H1 (cell line): Measurements from ENCODE around the gene SNTN. TPM values are rescaled to one million over a fixed set of nuclear protein-coding genes. Genes with fewer than 3 reads are reported as not detected.

Experiments used
- CTCF ChIA-PET: fragments of 300-600 bp; sonication (Branson Sonifier 250); formaldehyde crosslinking; loops from one replicate; lab custom pipeline; 2021; ENCODE audit not compliant: partially characterized antibody; lab: Charles Lee
- POLR2A ChIA-PET: fragments of 300-600 bp; sonication (Branson Sonifier 250); formaldehyde crosslinking; loops from one replicate; lab custom pipeline; 2021; ENCODE audit warnings: inconsistent platforms; ENCODE audit not compliant: partially characterized antibody; lab: Charles Lee
- DNase-seq, 2 experiments: peaks; one replicate each; pipeline versions ENCODE4 v3.0.0 to v3.0.0-alpha.2; 2010 to 2022; ENCODE audit warnings: low spot score in 2 of 2, low read depth in 1 of 2, mixed read lengths in 1 of 2
- FAIRE-seq: peaks from 2 replicates; lab custom pipeline; 2011; peaks lifted over from hg19 to GRCh38; lab: Jason Lieb, UNC
- H2AFZ ChIP-seq: 2 replicates; pipeline ENCODE4 v1.8.1; 2012; ENCODE audit warnings: low read length, inconsistent platforms
- H2AK5ac ChIP-seq: 2 replicates; pipeline ENCODE4 v1.6.1; 2013; ENCODE audit warnings: low read depth, low read length
- H2BK120ac ChIP-seq: replicated peaks from 2 replicates; pipeline ENCODE3; 2013; ENCODE audit warnings: low read depth, low read length, inconsistent platforms
- H2BK12ac ChIP-seq: 2 replicates; pipeline ENCODE4 v1.6.1; 2013; ENCODE audit warnings: low read depth, low read length
- H2BK15ac ChIP-seq: 2 replicates; pipeline ENCODE4 v1.6.1; 2013; ENCODE audit warnings: low read length
- H2BK20ac ChIP-seq: 2 replicates; pipeline ENCODE4 v1.6.1; 2013; ENCODE audit warnings: low read length
- H2BK5ac ChIP-seq: 2 replicates; pipeline ENCODE4 v1.6.1; 2013; ENCODE audit warnings: low read depth, low read length
- H3K14ac ChIP-seq: 2 replicates; pipeline ENCODE4 v1.6.1; 2013; ENCODE audit warnings: inconsistent platforms; ENCODE audit not compliant: insufficient read length
- H3K18ac ChIP-seq: 2 replicates; pipeline ENCODE4 v1.6.1; 2013; ENCODE audit warnings: low read length; ENCODE audit errors: extremely low read depth
- H3K23ac ChIP-seq: 2 replicates; pipeline ENCODE4 v1.6.1; 2013; ENCODE audit warnings: inconsistent platforms; ENCODE audit not compliant: insufficient read length
- H3K23me2 ChIP-seq: 2 replicates; pipeline ENCODE4 v1.6.1; 2013; ENCODE audit warnings: low read depth, low read length
- H3K27ac ChIP-seq: 2 replicates; pipeline ENCODE4 v1.6.1; 2011; ENCODE audit warnings: low read depth, low read length, inconsistent platforms
- H3K27me3 ChIP-seq, 4 experiments: replicated peaks in 1 of 4; 1 replicate in 1 of 4; 2 replicates in 3 of 4; pipeline versions ENCODE4 v1.6.1 to v1.8.1; 2011 to 2013; ENCODE audit warnings: low read length in 3 of 4, mild to moderate bottlenecking in 3 of 4, inconsistent platforms in 2 of 4, mixed read lengths in 2 of 4, moderate library complexity in 1 of 4; ENCODE audit not compliant: control insufficient read depth in 3 of 4, insufficient read depth in 3 of 4; ENCODE audit errors: extremely low read depth in 1 of 4
- H3K36me3 ChIP-seq, 4 experiments: 2 replicates each; pipeline versions ENCODE4 v1.6.1 to v1.8.1; 2011 to 2013; ENCODE audit warnings: mild to moderate bottlenecking in 4 of 4, low read length in 3 of 4, moderate library complexity in 2 of 4, control low read depth in 1 of 4, inconsistent platforms in 1 of 4; ENCODE audit not compliant: insufficient read depth in 4 of 4, control insufficient read depth in 2 of 4
- H3K4ac ChIP-seq: replicated peaks from 2 replicates; pipeline ENCODE3; 2013; ENCODE audit warnings: low read length, low read depth, mixed read lengths, inconsistent platforms; ENCODE audit not compliant: insufficient read length
- H3K4me1 ChIP-seq, 4 experiments: replicated peaks in 1 of 4; 1 replicate in 1 of 4; 2 replicates in 3 of 4; pipeline versions ENCODE4 v1.6.1 to v1.8.1; 2011 to 2013; ENCODE audit warnings: low read length in 3 of 4, inconsistent platforms in 2 of 4, mixed read lengths in 1 of 4; ENCODE audit not compliant: insufficient read depth in 4 of 4, control insufficient read depth in 3 of 4
- H3K4me2 ChIP-seq, 2 experiments: 2 replicates each; pipeline versions ENCODE4 v1.6.1 to v1.8.1; 2011 to 2013; ENCODE audit warnings: low read depth in 2 of 2, low read length in 2 of 2, control low read depth in 1 of 2, inconsistent platforms in 1 of 2, mild to moderate bottlenecking in 1 of 2; ENCODE audit not compliant: insufficient read depth in 1 of 2
- H3K4me3 ChIP-seq, 4 experiments: fragments of 200-600, 300-600 bp in 1 of 4; sonication (generic), shearing (Covaris generic), sonication (Bioruptor Twin) in 1 of 4; 2 replicates each; pipeline versions ENCODE4 v1.5.1 to v1.8.1; 2011 to 2016; ENCODE audit warnings: low read length in 4 of 4, low read depth in 3 of 4, control low read depth in 2 of 4, inconsistent platforms in 2 of 4, mild to moderate bottlenecking in 2 of 4, mixed read lengths in 1 of 4, moderate library complexity in 1 of 4; ENCODE audit not compliant: insufficient read depth in 2 of 4; ENCODE audit errors: extremely low read depth in 1 of 4
- H3K56ac ChIP-seq: replicated peaks from 2 replicates; pipeline ENCODE3; 2013; ENCODE audit warnings: low read depth, mild to moderate bottlenecking, mixed read lengths, low read length, inconsistent platforms; ENCODE audit not compliant: insufficient read length
- H3K79me1 ChIP-seq: 2 replicates; pipeline ENCODE4 v1.6.1; 2013; ENCODE audit warnings: low read depth, low read length, control low read depth
- H3K79me2 ChIP-seq, 2 experiments: 2 replicates each; pipeline versions ENCODE4 v1.6.1 to v1.8.1; 2012 to 2013; ENCODE audit warnings: low read length in 2 of 2, mild to moderate bottlenecking in 2 of 2, inconsistent platforms in 1 of 2; ENCODE audit not compliant: insufficient read depth in 2 of 2, control insufficient read depth in 1 of 2
- H3K9ac ChIP-seq, 4 experiments: replicated peaks in 1 of 4; 1 replicate in 1 of 4; 2 replicates in 3 of 4; pipeline versions ENCODE4 v1.6.1 to v1.8.1; 2011 to 2013; ENCODE audit warnings: low read depth in 3 of 4, low read length in 3 of 4, control low read depth in 2 of 4, mild to moderate bottlenecking in 2 of 4, moderate library complexity in 2 of 4, inconsistent platforms in 1 of 4; ENCODE audit errors: extremely low read depth in 1 of 4
- H3K9me3 ChIP-seq, 2 experiments: 2 replicates each; pipeline versions ENCODE4 v1.6.1 to v1.8.1; 2012 to 2013; ENCODE audit warnings: mild to moderate bottlenecking in 2 of 2, moderate library complexity in 2 of 2, control low read depth in 1 of 2, inconsistent platforms in 1 of 2, low read depth in 1 of 2, low read length in 1 of 2, mixed read lengths in 1 of 2; ENCODE audit not compliant: insufficient read depth in 2 of 2
- H4K20me1 ChIP-seq, 2 experiments: replicated peaks in 1 of 2; 2 replicates each; pipeline versions ENCODE3 to v1.8.1; 2011 to 2013; ENCODE audit warnings: inconsistent platforms in 2 of 2, low read length in 2 of 2, mild to moderate bottlenecking in 1 of 2; ENCODE audit not compliant: insufficient read depth in 2 of 2, control insufficient read depth in 1 of 2
- H4K5ac ChIP-seq: 2 replicates; pipeline ENCODE4 v1.6.1; 2013; ENCODE audit warnings: low read length, low read depth, mixed read lengths, inconsistent platforms; ENCODE audit not compliant: insufficient read length
- H4K8ac ChIP-seq: 2 replicates; pipeline ENCODE4 v1.8.0; 2013; ENCODE audit warnings: mild to moderate bottlenecking, moderate library complexity, low read length, inconsistent platforms; ENCODE audit not compliant: insufficient read depth; ENCODE audit errors: extremely low read depth
- H4K91ac ChIP-seq: replicated peaks from 2 replicates; pipeline ENCODE3; 2013; ENCODE audit warnings: low read length, mixed read lengths, inconsistent platforms; ENCODE audit not compliant: insufficient read length
- WGBS, 2 experiments: shearing (Covaris generic) in 1 of 2; methylation state at CpG; one replicate each; pipeline versions ENCODE4 v1.1.6 to v1.1.7; 2013 to 2015; ENCODE audit warnings: low lambda C conversion rate in 2 of 2, mixed read lengths in 2 of 2, inconsistent platforms in 1 of 2, low coverage in 1 of 2, missing lambda C conversion rate in 1 of 2; ENCODE audit not compliant: insufficient replicate concordance in 2 of 2, insufficient coverage in 1 of 2, insufficient read length in 1 of 2; ENCODE audit errors: extremely low coverage in 1 of 2, missing lambda C conversion rate in 1 of 2; 5-methylcytosine and 5-hydroxymethylcytosine counted together
- polyA plus RNA-seq, 7 experiments: library from polyadenylated mRNA; depleted of rRNA in 3 of 7; stranded (reverse) in 5 of 7; unstranded in 2 of 7; fragments of >200 nt in 5 of 7; fragments of 200-250 nt in 2 of 7; gene quantifications; 1 replicate in 5 of 7; 2 replicates in 1 of 7; 4 replicates in 1 of 7; pipeline versions ENCODE4 v1.2.1 to v1.2.3, GENCODE V29; 2011 to 2013; ENCODE audit warnings: missing spikeins in 2 of 7, mixed read lengths in 2 of 7
- total RNA-seq: library from RNA; stranded (reverse); fragmentation: NEBNext Ultra II Directional; extraction: Animal tissue kit (Norgen Biotek cat#: 25700); gene quantifications from 2 replicates; pipeline ENCODE4 v1.2.1, GENCODE V29; 2021
- TF ChIP-seq, protein P1 (sequence below): fragments of 300-600 bp; sonication (generic); IDR thresholded peaks from 2 replicates; pipeline ENCODE4 v1.7.1; 2012; ENCODE audit warnings: low read length, moderate library complexity, mild to moderate bottlenecking, inconsistent platforms; ENCODE audit not compliant: insufficient replicate concordance

Gene SNTN
- total and polyA plus RNA-seq, 2 of the 8 experiments (the other 6 are each of a cell fraction or from before 2014, with no cell fraction given): not detected

DNA sequence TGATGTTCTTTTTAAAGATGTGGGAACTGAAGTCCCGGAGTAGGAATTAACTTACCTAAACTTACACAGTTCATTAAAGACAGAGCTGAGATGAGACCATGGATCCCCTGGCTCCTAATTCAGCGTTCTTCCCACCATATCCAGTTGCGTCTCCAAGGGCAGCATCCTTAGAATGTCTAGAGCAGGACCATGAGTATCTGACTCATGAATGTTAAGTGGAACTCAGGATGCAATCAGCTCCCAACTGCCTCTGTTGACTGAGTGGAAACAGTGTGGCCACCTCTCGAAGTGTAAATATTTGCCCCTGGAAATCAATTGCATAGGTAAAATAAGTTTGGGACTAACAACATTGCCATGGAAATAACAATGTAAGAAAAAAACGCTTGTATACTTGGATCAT, 2.5 kb downstream of the SNTN start:
- H3K23ac ChIP-seq: no peak overlapping the region
- H4K8ac ChIP-seq: no peak overlapping the region
- H2BK12ac ChIP-seq: no peak overlapping the region
- H3K4me1 ChIP-seq: no peaks in the 10 kb centered on the region
- H3K23me2 ChIP-seq: no peaks in the 10 kb centered on the region; the same call in 1 of the 2 replicates
- no peak overlapping the region for H3K4me3 ChIP-seq
- FAIRE-seq: no peak
- H3K9me3 ChIP-seq: no peaks in the 10 kb centered on the region
- H2BK15ac ChIP-seq: no peak overlapping the region
- 93% methylated on average over 5 of the region's 5 CpGs; no CpG with 5 or more reads in 1 of the 2 experiments for WGBS, 2 experiments
- no peak overlapping the region for H2BK120ac ChIP-seq
- H3K14ac ChIP-seq: no peak overlapping the region
- H4K5ac ChIP-seq: no peak overlapping the region
- H4K91ac ChIP-seq: no peak overlapping the region
- no peak overlapping the region for H2AFZ ChIP-seq
- CTCF ChIA-PET: no interaction called here
- no peak overlapping the region for H3K56ac ChIP-seq
- no peaks in the 10 kb centered on the region for H3K36me3 ChIP-seq
- H2BK20ac ChIP-seq: no peak overlapping the region
- no peak overlapping the region for H3K4me2 ChIP-seq
- H3K79me1 ChIP-seq: no peaks in the 10 kb centered on the region
- POLR2A ChIA-PET: no interaction called here
- H3K4ac ChIP-seq: no peak overlapping the region
- no peaks in the 10 kb centered on the region for H4K20me1 ChIP-seq
- no peak overlapping the region for H3K9ac ChIP-seq
- no peak overlapping the region for H3K27ac ChIP-seq
- no peak overlapping the region for H2AK5ac ChIP-seq
- H2BK5ac ChIP-seq: no peak overlapping the region
- H3K18ac ChIP-seq: no peak overlapping the region
- no peak for DNase-seq
- no peaks in the 10 kb centered on the region for H3K27me3 ChIP-seq
- H3K79me2 ChIP-seq: no peaks in the 10 kb centered on the region
- TF ChIP-seq, protein P1, sequence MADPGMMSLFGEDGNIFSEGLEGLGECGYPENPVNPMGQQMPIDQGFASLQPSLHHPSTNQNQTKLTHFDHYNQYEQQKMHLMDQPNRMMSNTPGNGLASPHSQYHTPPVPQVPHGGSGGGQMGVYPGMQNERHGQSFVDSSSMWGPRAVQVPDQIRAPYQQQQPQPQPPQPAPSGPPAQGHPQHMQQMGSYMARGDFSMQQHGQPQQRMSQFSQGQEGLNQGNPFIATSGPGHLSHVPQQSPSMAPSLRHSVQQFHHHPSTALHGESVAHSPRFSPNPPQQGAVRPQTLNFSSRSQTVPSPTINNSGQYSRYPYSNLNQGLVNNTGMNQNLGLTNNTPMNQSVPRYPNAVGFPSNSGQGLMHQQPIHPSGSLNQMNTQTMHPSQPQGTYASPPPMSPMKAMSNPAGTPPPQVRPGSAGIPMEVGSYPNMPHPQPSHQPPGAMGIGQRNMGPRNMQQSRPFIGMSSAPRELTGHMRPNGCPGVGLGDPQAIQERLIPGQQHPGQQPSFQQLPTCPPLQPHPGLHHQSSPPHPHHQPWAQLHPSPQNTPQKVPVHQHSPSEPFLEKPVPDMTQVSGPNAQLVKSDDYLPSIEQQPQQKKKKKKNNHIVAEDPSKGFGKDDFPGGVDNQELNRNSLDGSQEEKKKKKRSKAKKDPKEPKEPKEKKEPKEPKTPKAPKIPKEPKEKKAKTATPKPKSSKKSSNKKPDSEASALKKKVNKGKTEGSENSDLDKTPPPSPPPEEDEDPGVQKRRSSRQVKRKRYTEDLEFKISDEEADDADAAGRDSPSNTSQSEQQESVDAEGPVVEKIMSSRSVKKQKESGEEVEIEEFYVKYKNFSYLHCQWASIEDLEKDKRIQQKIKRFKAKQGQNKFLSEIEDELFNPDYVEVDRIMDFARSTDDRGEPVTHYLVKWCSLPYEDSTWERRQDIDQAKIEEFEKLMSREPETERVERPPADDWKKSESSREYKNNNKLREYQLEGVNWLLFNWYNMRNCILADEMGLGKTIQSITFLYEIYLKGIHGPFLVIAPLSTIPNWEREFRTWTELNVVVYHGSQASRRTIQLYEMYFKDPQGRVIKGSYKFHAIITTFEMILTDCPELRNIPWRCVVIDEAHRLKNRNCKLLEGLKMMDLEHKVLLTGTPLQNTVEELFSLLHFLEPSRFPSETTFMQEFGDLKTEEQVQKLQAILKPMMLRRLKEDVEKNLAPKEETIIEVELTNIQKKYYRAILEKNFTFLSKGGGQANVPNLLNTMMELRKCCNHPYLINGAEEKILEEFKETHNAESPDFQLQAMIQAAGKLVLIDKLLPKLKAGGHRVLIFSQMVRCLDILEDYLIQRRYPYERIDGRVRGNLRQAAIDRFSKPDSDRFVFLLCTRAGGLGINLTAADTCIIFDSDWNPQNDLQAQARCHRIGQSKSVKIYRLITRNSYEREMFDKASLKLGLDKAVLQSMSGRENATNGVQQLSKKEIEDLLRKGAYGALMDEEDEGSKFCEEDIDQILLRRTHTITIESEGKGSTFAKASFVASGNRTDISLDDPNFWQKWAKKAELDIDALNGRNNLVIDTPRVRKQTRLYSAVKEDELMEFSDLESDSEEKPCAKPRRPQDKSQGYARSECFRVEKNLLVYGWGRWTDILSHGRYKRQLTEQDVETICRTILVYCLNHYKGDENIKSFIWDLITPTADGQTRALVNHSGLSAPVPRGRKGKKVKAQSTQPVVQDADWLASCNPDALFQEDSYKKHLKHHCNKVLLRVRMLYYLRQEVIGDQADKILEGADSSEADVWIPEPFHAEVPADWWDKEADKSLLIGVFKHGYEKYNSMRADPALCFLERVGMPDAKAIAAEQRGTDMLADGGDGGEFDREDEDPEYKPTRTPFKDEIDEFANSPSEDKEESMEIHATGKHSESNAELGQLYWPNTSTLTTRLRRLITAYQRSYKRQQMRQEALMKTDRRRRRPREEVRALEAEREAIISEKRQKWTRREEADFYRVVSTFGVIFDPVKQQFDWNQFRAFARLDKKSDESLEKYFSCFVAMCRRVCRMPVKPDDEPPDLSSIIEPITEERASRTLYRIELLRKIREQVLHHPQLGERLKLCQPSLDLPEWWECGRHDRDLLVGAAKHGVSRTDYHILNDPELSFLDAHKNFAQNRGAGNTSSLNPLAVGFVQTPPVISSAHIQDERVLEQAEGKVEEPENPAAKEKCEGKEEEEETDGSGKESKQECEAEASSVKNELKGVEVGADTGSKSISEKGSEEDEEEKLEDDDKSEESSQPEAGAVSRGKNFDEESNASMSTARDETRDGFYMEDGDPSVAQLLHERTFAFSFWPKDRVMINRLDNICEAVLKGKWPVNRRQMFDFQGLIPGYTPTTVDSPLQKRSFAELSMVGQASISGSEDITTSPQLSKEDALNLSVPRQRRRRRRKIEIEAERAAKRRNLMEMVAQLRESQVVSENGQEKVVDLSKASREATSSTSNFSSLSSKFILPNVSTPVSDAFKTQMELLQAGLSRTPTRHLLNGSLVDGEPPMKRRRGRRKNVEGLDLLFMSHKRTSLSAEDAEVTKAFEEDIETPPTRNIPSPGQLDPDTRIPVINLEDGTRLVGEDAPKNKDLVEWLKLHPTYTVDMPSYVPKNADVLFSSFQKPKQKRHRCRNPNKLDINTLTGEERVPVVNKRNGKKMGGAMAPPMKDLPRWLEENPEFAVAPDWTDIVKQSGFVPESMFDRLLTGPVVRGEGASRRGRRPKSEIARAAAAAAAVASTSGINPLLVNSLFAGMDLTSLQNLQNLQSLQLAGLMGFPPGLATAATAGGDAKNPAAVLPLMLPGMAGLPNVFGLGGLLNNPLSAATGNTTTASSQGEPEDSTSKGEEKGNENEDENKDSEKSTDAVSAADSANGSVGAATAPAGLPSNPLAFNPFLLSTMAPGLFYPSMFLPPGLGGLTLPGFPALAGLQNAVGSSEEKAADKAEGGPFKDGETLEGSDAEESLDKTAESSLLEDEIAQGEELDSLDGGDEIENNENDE: no peak
